H1 (cell line): Measurements from ENCODE around the gene TBCE. TPM values are rescaled to one million over a fixed set of nuclear protein-coding genes. Genes with fewer than 3 reads are reported as not detected.
"Not testable (repeated sequence)": the region's sequence is repeated elsewhere in the genome, so short reads cannot be mapped to it uniquely, and the experiment has no call there.

ENCODE experiments used
- CTCF ChIA-PET: fragments of 300-600 bp; sonication (Branson Sonifier 250); formaldehyde crosslinking; loops from one replicate; lab custom pipeline; 2021; ENCODE audit not compliant: partially characterized antibody; lab: Charles Lee
- POLR2A ChIA-PET: fragments of 300-600 bp; sonication (Branson Sonifier 250); formaldehyde crosslinking; loops from one replicate; lab custom pipeline; 2021; ENCODE audit warnings: inconsistent platforms; ENCODE audit not compliant: partially characterized antibody; lab: Charles Lee
- DNase-seq, 2 experiments: peaks; one replicate each; pipeline versions ENCODE4 v3.0.0 to v3.0.0-alpha.2; 2010 to 2022; ENCODE audit warnings: low spot score in 2 of 2, low read depth in 1 of 2, mixed read lengths in 1 of 2
- FAIRE-seq: peaks from 2 replicates; lab custom pipeline; 2011; peaks lifted over from hg19 to GRCh38; lab: Jason Lieb, UNC
- H2AFZ ChIP-seq: 2 replicates; pipeline ENCODE4 v1.8.1; 2012; ENCODE audit warnings: low read length, inconsistent platforms
- H2AK5ac ChIP-seq: 2 replicates; pipeline ENCODE4 v1.6.1; 2013; ENCODE audit warnings: low read depth, low read length
- H2BK120ac ChIP-seq: replicated peaks from 2 replicates; pipeline ENCODE3; 2013; ENCODE audit warnings: low read depth, low read length, inconsistent platforms
- H2BK12ac ChIP-seq: 2 replicates; pipeline ENCODE4 v1.6.1; 2013; ENCODE audit warnings: low read depth, low read length
- H2BK15ac ChIP-seq: 2 replicates; pipeline ENCODE4 v1.6.1; 2013; ENCODE audit warnings: low read length
- H2BK20ac ChIP-seq: 2 replicates; pipeline ENCODE4 v1.6.1; 2013; ENCODE audit warnings: low read length
- H2BK5ac ChIP-seq: 2 replicates; pipeline ENCODE4 v1.6.1; 2013; ENCODE audit warnings: low read depth, low read length
- H3K14ac ChIP-seq: 2 replicates; pipeline ENCODE4 v1.6.1; 2013; ENCODE audit warnings: inconsistent platforms; ENCODE audit not compliant: insufficient read length
- H3K18ac ChIP-seq: 2 replicates; pipeline ENCODE4 v1.6.1; 2013; ENCODE audit warnings: low read length; ENCODE audit errors: extremely low read depth
- H3K23ac ChIP-seq: 2 replicates; pipeline ENCODE4 v1.6.1; 2013; ENCODE audit warnings: inconsistent platforms; ENCODE audit not compliant: insufficient read length
- H3K23me2 ChIP-seq: 2 replicates; pipeline ENCODE4 v1.6.1; 2013; ENCODE audit warnings: low read depth, low read length
- H3K27ac ChIP-seq: 2 replicates; pipeline ENCODE4 v1.6.1; 2011; ENCODE audit warnings: low read depth, low read length, inconsistent platforms
- H3K27me3 ChIP-seq, 4 experiments: replicated peaks in 1 of 4; 1 replicate in 1 of 4; 2 replicates in 3 of 4; pipeline versions ENCODE4 v1.6.1 to v1.8.1; 2011 to 2013; ENCODE audit warnings: low read length in 3 of 4, mild to moderate bottlenecking in 3 of 4, inconsistent platforms in 2 of 4, mixed read lengths in 2 of 4, moderate library complexity in 1 of 4; ENCODE audit not compliant: control insufficient read depth in 3 of 4, insufficient read depth in 3 of 4; ENCODE audit errors: extremely low read depth in 1 of 4
- H3K36me3 ChIP-seq, 4 experiments: 2 replicates each; pipeline versions ENCODE4 v1.6.1 to v1.8.1; 2011 to 2013; ENCODE audit warnings: mild to moderate bottlenecking in 4 of 4, low read length in 3 of 4, moderate library complexity in 2 of 4, control low read depth in 1 of 4, inconsistent platforms in 1 of 4; ENCODE audit not compliant: insufficient read depth in 4 of 4, control insufficient read depth in 2 of 4
- H3K4ac ChIP-seq: replicated peaks from 2 replicates; pipeline ENCODE3; 2013; ENCODE audit warnings: low read length, low read depth, mixed read lengths, inconsistent platforms; ENCODE audit not compliant: insufficient read length
- H3K4me1 ChIP-seq, 4 experiments: replicated peaks in 1 of 4; 1 replicate in 1 of 4; 2 replicates in 3 of 4; pipeline versions ENCODE4 v1.6.1 to v1.8.1; 2011 to 2013; ENCODE audit warnings: low read length in 3 of 4, inconsistent platforms in 2 of 4, mixed read lengths in 1 of 4; ENCODE audit not compliant: insufficient read depth in 4 of 4, control insufficient read depth in 3 of 4
- H3K4me2 ChIP-seq, 2 experiments: 2 replicates each; pipeline versions ENCODE4 v1.6.1 to v1.8.1; 2011 to 2013; ENCODE audit warnings: low read depth in 2 of 2, low read length in 2 of 2, control low read depth in 1 of 2, inconsistent platforms in 1 of 2, mild to moderate bottlenecking in 1 of 2; ENCODE audit not compliant: insufficient read depth in 1 of 2
- H3K4me3 ChIP-seq, 4 experiments: fragments of 200-600, 300-600 bp in 1 of 4; sonication (generic), shearing (Covaris generic), sonication (Bioruptor Twin) in 1 of 4; 2 replicates each; pipeline versions ENCODE4 v1.5.1 to v1.8.1; 2011 to 2016; ENCODE audit warnings: low read length in 4 of 4, low read depth in 3 of 4, control low read depth in 2 of 4, inconsistent platforms in 2 of 4, mild to moderate bottlenecking in 2 of 4, mixed read lengths in 1 of 4, moderate library complexity in 1 of 4; ENCODE audit not compliant: insufficient read depth in 2 of 4; ENCODE audit errors: extremely low read depth in 1 of 4
- H3K56ac ChIP-seq: replicated peaks from 2 replicates; pipeline ENCODE3; 2013; ENCODE audit warnings: low read depth, mild to moderate bottlenecking, mixed read lengths, low read length, inconsistent platforms; ENCODE audit not compliant: insufficient read length
- H3K79me1 ChIP-seq: 2 replicates; pipeline ENCODE4 v1.6.1; 2013; ENCODE audit warnings: low read depth, low read length, control low read depth
- H3K79me2 ChIP-seq, 2 experiments: 2 replicates each; pipeline versions ENCODE4 v1.6.1 to v1.8.1; 2012 to 2013; ENCODE audit warnings: low read length in 2 of 2, mild to moderate bottlenecking in 2 of 2, inconsistent platforms in 1 of 2; ENCODE audit not compliant: insufficient read depth in 2 of 2, control insufficient read depth in 1 of 2
- H3K9ac ChIP-seq, 4 experiments: replicated peaks in 1 of 4; 1 replicate in 1 of 4; 2 replicates in 3 of 4; pipeline versions ENCODE4 v1.6.1 to v1.8.1; 2011 to 2013; ENCODE audit warnings: low read depth in 3 of 4, low read length in 3 of 4, control low read depth in 2 of 4, mild to moderate bottlenecking in 2 of 4, moderate library complexity in 2 of 4, inconsistent platforms in 1 of 4; ENCODE audit errors: extremely low read depth in 1 of 4
- H3K9me3 ChIP-seq, 2 experiments: 2 replicates each; pipeline versions ENCODE4 v1.6.1 to v1.8.1; 2012 to 2013; ENCODE audit warnings: mild to moderate bottlenecking in 2 of 2, moderate library complexity in 2 of 2, control low read depth in 1 of 2, inconsistent platforms in 1 of 2, low read depth in 1 of 2, low read length in 1 of 2, mixed read lengths in 1 of 2; ENCODE audit not compliant: insufficient read depth in 2 of 2
- H4K20me1 ChIP-seq, 2 experiments: replicated peaks in 1 of 2; 2 replicates each; pipeline versions ENCODE3 to v1.8.1; 2011 to 2013; ENCODE audit warnings: inconsistent platforms in 2 of 2, low read length in 2 of 2, mild to moderate bottlenecking in 1 of 2; ENCODE audit not compliant: insufficient read depth in 2 of 2, control insufficient read depth in 1 of 2
- H4K5ac ChIP-seq: 2 replicates; pipeline ENCODE4 v1.6.1; 2013; ENCODE audit warnings: low read length, low read depth, mixed read lengths, inconsistent platforms; ENCODE audit not compliant: insufficient read length
- H4K8ac ChIP-seq: 2 replicates; pipeline ENCODE4 v1.8.0; 2013; ENCODE audit warnings: mild to moderate bottlenecking, moderate library complexity, low read length, inconsistent platforms; ENCODE audit not compliant: insufficient read depth; ENCODE audit errors: extremely low read depth
- H4K91ac ChIP-seq: replicated peaks from 2 replicates; pipeline ENCODE3; 2013; ENCODE audit warnings: low read length, mixed read lengths, inconsistent platforms; ENCODE audit not compliant: insufficient read length
- WGBS, 2 experiments: shearing (Covaris generic) in 1 of 2; methylation state at CpG; one replicate each; pipeline versions ENCODE4 v1.1.6 to v1.1.7; 2013 to 2015; ENCODE audit warnings: low lambda C conversion rate in 2 of 2, mixed read lengths in 2 of 2, inconsistent platforms in 1 of 2, low coverage in 1 of 2, missing lambda C conversion rate in 1 of 2; ENCODE audit not compliant: insufficient replicate concordance in 2 of 2, insufficient coverage in 1 of 2, insufficient read length in 1 of 2; ENCODE audit errors: extremely low coverage in 1 of 2, missing lambda C conversion rate in 1 of 2; 5-methylcytosine and 5-hydroxymethylcytosine counted together
- polyA plus RNA-seq, 7 experiments: library from polyadenylated mRNA; depleted of rRNA in 3 of 7; stranded (reverse) in 5 of 7; unstranded in 2 of 7; fragments of >200 nt in 5 of 7; fragments of 200-250 nt in 2 of 7; gene quantifications; 1 replicate in 5 of 7; 2 replicates in 1 of 7; 4 replicates in 1 of 7; pipeline versions ENCODE4 v1.2.1 to v1.2.3, GENCODE V29; 2011 to 2013; ENCODE audit warnings: missing spikeins in 2 of 7, mixed read lengths in 2 of 7
- total RNA-seq: library from RNA; stranded (reverse); fragmentation: NEBNext Ultra II Directional; extraction: Animal tissue kit (Norgen Biotek cat#: 25700); gene quantifications from 2 replicates; pipeline ENCODE4 v1.2.1, GENCODE V29; 2021

Gene TBCE
- total and polyA plus RNA-seq, 2 of the 8 experiments (the other 6 are each of a cell fraction or from before 2014, with no cell fraction given): 22.7 to 42.9 TPM

GRCh38 chr1:235469897-235470296 is 102.7 kb downstream of the TBCE start:
- FAIRE-seq, H3K56ac ChIP-seq, H4K5ac ChIP-seq, H2BK15ac ChIP-seq, H3K4ac ChIP-seq, H3K4me3 ChIP-seq, H2BK120ac ChIP-seq, H3K23me2 ChIP-seq, POLR2A ChIA-PET, H3K79me2 ChIP-seq, H3K4me2 ChIP-seq, H3K27me3 ChIP-seq, H3K18ac ChIP-seq, H4K91ac ChIP-seq, H2BK12ac ChIP-seq, H2BK5ac ChIP-seq, DNase-seq, H3K23ac ChIP-seq, H3K9ac ChIP-seq, H2BK20ac ChIP-seq, H3K27ac ChIP-seq, H4K20me1 ChIP-seq, H3K79me1 ChIP-seq, H3K4me1 ChIP-seq, H2AK5ac ChIP-seq, H3K9me3 ChIP-seq, H4K8ac ChIP-seq, H2AFZ ChIP-seq, H3K14ac ChIP-seq: not testable (repeated sequence)
- 90% methylated on average over 2 of the region's 2 CpGs; no CpG with 5 or more reads in 1 of the 2 experiments for WGBS, 2 experiments
- CTCF ChIA-PET: interaction anchor here (2.1 kb wide), 1 partner anchor 502 kb away, joined by 5 read pairs; no protein-coding TSS in a partner anchor
- peaks cover 0 to 18% (median 9%) of the 10 kb centered on the region in 4 experiments; a peak in 3 of 8 replicates for H3K36me3 ChIP-seq
